HEK293 (cell line): ENCODE results near the gene SCRN1.

ENCODE experiments used
- CTCF ChIP-seq: fragments of 450-650 bp; formaldehyde crosslinking; IDR thresholded peaks from 2 replicates; pipeline ENCODE4 v1.5.1; 2016; ENCODE audit warnings: missing biosample characterization, missing genetic modification characterization
- GLIS1 ChIP-seq: fragments of 450-650 bp; formaldehyde crosslinking; IDR thresholded peaks from 2 replicates; pipeline ENCODE4 v1.5.1; 2016; ENCODE audit warnings: missing biosample characterization, missing genetic modification characterization
- GLIS2 ChIP-seq: fragments of 450-650 bp; formaldehyde crosslinking; IDR thresholded peaks from 2 replicates; pipeline ENCODE4 v1.5.1; 2016; ENCODE audit warnings: missing biosample characterization, missing genetic modification characterization
- KLF10 ChIP-seq: fragments of 450-650 bp; IDR thresholded peaks from 2 replicates; pipeline ENCODE4 v1.5.1; 2018; ENCODE audit warnings: missing biosample characterization, mild to moderate bottlenecking, missing genetic modification characterization
- KLF16 ChIP-seq: fragments of 450-650 bp; formaldehyde crosslinking; IDR thresholded peaks from 2 replicates; pipeline ENCODE4 v1.5.1; 2017; ENCODE audit warnings: missing biosample characterization, missing genetic modification characterization
- SCRT1 ChIP-seq: fragments of 450-650 bp; formaldehyde crosslinking; IDR thresholded peaks from 2 replicates; pipeline ENCODE4 v1.5.1; 2016; ENCODE audit warnings: missing biosample characterization, missing genetic modification characterization, borderline replicate concordance
- SCRT2 ChIP-seq: fragments of 450-650 bp; formaldehyde crosslinking; IDR thresholded peaks from 2 replicates; pipeline ENCODE4 v1.5.1; 2016; ENCODE audit warnings: missing biosample characterization, missing genetic modification characterization
- SP2 ChIP-seq: fragments of 450-650 bp; formaldehyde crosslinking; IDR thresholded peaks from 2 replicates; pipeline ENCODE4 v1.5.1; 2016; ENCODE audit warnings: missing biosample characterization, missing genetic modification characterization
- ZBTB26 ChIP-seq: fragments of 450-650 bp; formaldehyde crosslinking; optimal IDR thresholded peaks from 2 replicates; pipeline ENCODE3; 2016; ENCODE audit warnings: missing biosample characterization, mild to moderate bottlenecking, missing genetic modification characterization
- ZBTB8A ChIP-seq: fragments of 450-650 bp; formaldehyde crosslinking; IDR thresholded peaks from 2 replicates; pipeline ENCODE4 v1.5.1; 2016; ENCODE audit warnings: missing biosample characterization, missing genetic modification characterization
- ZEB2 ChIP-seq: fragments of 450-650 bp; formaldehyde crosslinking; IDR thresholded peaks from 2 replicates; pipeline ENCODE4 v1.5.1; 2016; ENCODE audit warnings: missing biosample characterization, missing genetic modification characterization
- ZFP41 ChIP-seq: fragments of 450-650 bp; formaldehyde crosslinking; IDR thresholded peaks from 2 replicates; pipeline ENCODE4 v1.5.1; 2016; ENCODE audit warnings: missing biosample characterization, missing genetic modification characterization, borderline replicate concordance
- ZNF133 ChIP-seq: fragments of 450-650 bp; formaldehyde crosslinking; IDR thresholded peaks from 2 replicates; pipeline ENCODE4 v1.5.1; 2016; ENCODE audit warnings: missing biosample characterization, missing genetic modification characterization
- ZNF366 ChIP-seq: fragments of 450-650 bp; formaldehyde crosslinking; conservative IDR thresholded peaks from 2 replicates; pipeline ENCODE4 v1.5.1; 2016; ENCODE audit warnings: missing biosample characterization, missing genetic modification characterization
- ZNF423 ChIP-seq: fragments of 450-650 bp; formaldehyde crosslinking; IDR thresholded peaks from 2 replicates; pipeline ENCODE4 v1.5.1; 2016; ENCODE audit warnings: missing biosample characterization, missing genetic modification characterization
- ZNF488 ChIP-seq: fragments of 450-650 bp; formaldehyde crosslinking; IDR thresholded peaks from 2 replicates; pipeline ENCODE4 v1.5.1; 2016; ENCODE audit warnings: missing biosample characterization, missing genetic modification characterization
- ZNF510 ChIP-seq: fragments of 450-650 bp; formaldehyde crosslinking; IDR thresholded peaks from 2 replicates; pipeline ENCODE4 v1.5.1; 2018; ENCODE audit warnings: mild to moderate bottlenecking, missing genetic modification characterization, missing biosample characterization; ENCODE audit not compliant: insufficient replicate concordance
- ZNF513 ChIP-seq: fragments of 450-650 bp; IDR thresholded peaks from 2 replicates; pipeline ENCODE4 v1.5.1; 2018; ENCODE audit warnings: missing biosample characterization, missing genetic modification characterization
- ZNF529 ChIP-seq: fragments of 450-650 bp; formaldehyde crosslinking; IDR thresholded peaks from 2 replicates; pipeline ENCODE4 v1.5.1; 2017; ENCODE audit warnings: missing genetic modification characterization, missing biosample characterization; ENCODE audit not compliant: insufficient replicate concordance
- ZNF544 ChIP-seq: fragments of 450-650 bp; formaldehyde crosslinking; IDR thresholded peaks from 2 replicates; pipeline ENCODE4 v1.5.0; 2017; ENCODE audit warnings: missing biosample characterization, missing genetic modification characterization
- ZNF600 ChIP-seq: fragments of 450-650 bp; formaldehyde crosslinking; IDR thresholded peaks from 2 replicates; pipeline ENCODE4 v1.5.1; 2016; ENCODE audit warnings: missing biosample characterization, missing genetic modification characterization
- ZNF621 ChIP-seq: fragments of 450-650 bp; formaldehyde crosslinking; IDR thresholded peaks from 2 replicates; pipeline ENCODE4 v1.5.1; 2017; ENCODE audit warnings: missing biosample characterization, missing genetic modification characterization
- ZNF701 ChIP-seq: fragments of 450-650 bp; formaldehyde crosslinking; IDR thresholded peaks from 2 replicates; pipeline ENCODE4 v1.5.1; 2016; ENCODE audit warnings: missing biosample characterization, missing genetic modification characterization
- ZNF704 ChIP-seq: fragments of 450-650 bp; formaldehyde crosslinking; IDR thresholded peaks from 2 replicates; pipeline ENCODE4 v1.5.1; 2016; ENCODE audit warnings: missing biosample characterization, missing genetic modification characterization
- ZNF791 ChIP-seq: fragments of 450-650 bp; formaldehyde crosslinking; IDR thresholded peaks from 2 replicates; pipeline ENCODE4 v1.5.1; 2016; ENCODE audit warnings: missing biosample characterization, missing genetic modification characterization

SCRN1 gene

GRCh38 chr7:30028749-30029635 is 39.4 kb upstream of the SCRN1 start (continued):
- TF ChIP-seq ZNF529 (tag by site-specific recombination) (no peak), ZNF510 (no peak), ZNF366 (tag by site-specific recombination) (no peak), ZNF704 (tag by site-specific recombination) (no peak), SP2 (tag by site-specific recombination) (peak; percentile 45), ZNF423 (tag by site-specific recombination) (no peak), CTCF (tag by site-specific recombination) (no peak), ZFP41 (tag by site-specific recombination) (no peak), ZNF513 (tag by site-specific recombination) (no peak), SCRT1 (tag by site-specific recombination) (no peak), ZNF600 (no peak), ZNF791 (no peak), KLF16 (no peak), ZBTB26 (tag by site-specific recombination) (peak; percentile 74), ZNF701 (tag by site-specific recombination) (no peak), ZNF133 (no peak), ZNF621 (tag by site-specific recombination) (no peak), ZEB2 (no peak), GLIS1 (0 out of 2 replicates have a peak, but pooled peaks have one; percentile 7), GLIS2 (tag by site-specific recombination) (peak; percentile 53; the same call in 1 of the 2 replicates), ZBTB8A (peak; percentile 81), SCRT2 (tag by site-specific recombination) (no peak), KLF10 (tag by site-specific recombination) (peak; percentile 94), ZNF544 (tag by site-specific recombination) (no peak), ZNF488 (no peak)
